Spleen (tissue), 7 donors: ENCODE data around the gene JOSD2.

Experiments
- CTCF ChIP-seq, 11 experiments: fragments of 200-600 bp in 7 of 11; fragments of 450-650 bp in 4 of 11; sonication (generic) in 4 of 11; IDR thresholded peaks in 8 of 11; conservative IDR thresholded peaks in 3 of 11; 1 replicate in 7 of 11; 2 replicates in 4 of 11; pipeline versions ENCODE4 v1.4.0 to v1.8.0; 2016 to 2021; ENCODE audit warnings: antibody characterized with exemption in 11 of 11, inconsistent platforms in 4 of 11, mild to moderate bottlenecking in 1 of 11
- POLR2A ChIP-seq, 3 donors: fragments of 450-650 bp; IDR thresholded peaks; one replicate each; pipeline ENCODE4 v1.5.1; 2017; ENCODE audit warnings: antibody characterized with exemption in 3 of 3, mild to moderate bottlenecking in 1 of 3
- POLR2AphosphoS5 ChIP-seq, 3 donors: sonication (generic); formaldehyde crosslinking; IDR thresholded peaks; one replicate each; pipeline ENCODE4 v1.5.1; 2017; ENCODE audit warnings: antibody characterized with exemption in 3 of 3
- donor health status: DM: no; HTN: no; CAD: no; lungs with moderate emphysema.
- donor health status: DM: no; HTN: no; CAD: no.
- donor health status: DM: no; HTN: no; CAD: no.

- no peak for TF ChIP-seq CTCF (IDR thresholded peaks at IDR 0.05 in 8 of 11, conservative IDR thresholded peaks at IDR 0.05 in 3 of 11)
- TF ChIP-seq POLR2A (IDR thresholded peaks at IDR 0.05) = no peak
- TF ChIP-seq POLR2AphosphoS5 (IDR thresholded peaks at IDR 0.05) = no peak
Observed at GRCh38 chr19:50477751-50478515, 33.1 kb downstream of the JOSD2 start.
